IgD-negative memory B cell (primary cell): Measurements from ENCODE around the gene RASIP1. TPM values are rescaled to one million over a fixed set of nuclear protein-coding genes. Genes with fewer than 3 reads are reported as not detected.
"Not testable (repeated sequence)": the region's sequence is repeated elsewhere in the genome, so short reads cannot be mapped to it uniquely, and the experiment has no call there.

ENCODE experiments used
- H3K27ac Mint-ChIP-seq, 3 donors: one replicate each; pipeline ENCODE4 v1.8.0; 2020 to 2022; ENCODE audit warnings: mild to moderate bottlenecking in 3 of 3, mixed read lengths in 3 of 3, moderate library complexity in 1 of 3
- H3K27me3 Mint-ChIP-seq: one replicate; pipeline ENCODE4 v1.8.0; 2021; ENCODE audit warnings: mixed read lengths
- H3K36me3 Mint-ChIP-seq: one replicate; pipeline ENCODE4 v1.8.0; 2020; ENCODE audit warnings: mild to moderate bottlenecking, mixed read lengths
- H3K4me1 Mint-ChIP-seq, 3 donors: one replicate each; pipeline ENCODE4 v1.8.0; 2020 to 2022; ENCODE audit warnings: mixed read lengths in 3 of 3, mild to moderate bottlenecking in 1 of 3
- H3K4me3 Mint-ChIP-seq, 4 donors: one replicate each; pipeline ENCODE4 v1.8.0; 2020 to 2022; ENCODE audit warnings: mild to moderate bottlenecking in 4 of 4, mixed read lengths in 4 of 4, moderate library complexity in 3 of 4
- H3K9me3 Mint-ChIP-seq, 3 donors: one replicate each; pipeline ENCODE4 v1.8.0; 2020 to 2021; ENCODE audit warnings: mixed read lengths in 3 of 3, mild to moderate bottlenecking in 1 of 3
- polyA plus RNA-seq: library from polyadenylated mRNA; unstranded; fragments of 300-500 nt; fragmentation: Illumina TruSeq; gene quantifications from one replicate; pipeline ENCODE4 v1.2.3, GENCODE V29; 2021

Gene RASIP1, protein sequence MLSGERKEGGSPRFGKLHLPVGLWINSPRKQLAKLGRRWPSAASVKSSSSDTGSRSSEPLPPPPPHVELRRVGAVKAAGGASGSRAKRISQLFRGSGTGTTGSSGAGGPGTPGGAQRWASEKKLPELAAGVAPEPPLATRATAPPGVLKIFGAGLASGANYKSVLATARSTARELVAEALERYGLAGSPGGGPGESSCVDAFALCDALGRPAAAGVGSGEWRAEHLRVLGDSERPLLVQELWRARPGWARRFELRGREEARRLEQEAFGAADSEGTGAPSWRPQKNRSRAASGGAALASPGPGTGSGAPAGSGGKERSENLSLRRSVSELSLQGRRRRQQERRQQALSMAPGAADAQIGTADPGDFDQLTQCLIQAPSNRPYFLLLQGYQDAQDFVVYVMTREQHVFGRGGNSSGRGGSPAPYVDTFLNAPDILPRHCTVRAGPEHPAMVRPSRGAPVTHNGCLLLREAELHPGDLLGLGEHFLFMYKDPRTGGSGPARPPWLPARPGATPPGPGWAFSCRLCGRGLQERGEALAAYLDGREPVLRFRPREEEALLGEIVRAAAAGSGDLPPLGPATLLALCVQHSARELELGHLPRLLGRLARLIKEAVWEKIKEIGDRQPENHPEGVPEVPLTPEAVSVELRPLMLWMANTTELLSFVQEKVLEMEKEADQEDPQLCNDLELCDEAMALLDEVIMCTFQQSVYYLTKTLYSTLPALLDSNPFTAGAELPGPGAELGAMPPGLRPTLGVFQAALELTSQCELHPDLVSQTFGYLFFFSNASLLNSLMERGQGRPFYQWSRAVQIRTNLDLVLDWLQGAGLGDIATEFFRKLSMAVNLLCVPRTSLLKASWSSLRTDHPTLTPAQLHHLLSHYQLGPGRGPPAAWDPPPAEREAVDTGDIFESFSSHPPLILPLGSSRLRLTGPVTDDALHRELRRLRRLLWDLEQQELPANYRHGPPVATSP
- 0.26 TPM for polyA plus RNA-seq

DNA sequence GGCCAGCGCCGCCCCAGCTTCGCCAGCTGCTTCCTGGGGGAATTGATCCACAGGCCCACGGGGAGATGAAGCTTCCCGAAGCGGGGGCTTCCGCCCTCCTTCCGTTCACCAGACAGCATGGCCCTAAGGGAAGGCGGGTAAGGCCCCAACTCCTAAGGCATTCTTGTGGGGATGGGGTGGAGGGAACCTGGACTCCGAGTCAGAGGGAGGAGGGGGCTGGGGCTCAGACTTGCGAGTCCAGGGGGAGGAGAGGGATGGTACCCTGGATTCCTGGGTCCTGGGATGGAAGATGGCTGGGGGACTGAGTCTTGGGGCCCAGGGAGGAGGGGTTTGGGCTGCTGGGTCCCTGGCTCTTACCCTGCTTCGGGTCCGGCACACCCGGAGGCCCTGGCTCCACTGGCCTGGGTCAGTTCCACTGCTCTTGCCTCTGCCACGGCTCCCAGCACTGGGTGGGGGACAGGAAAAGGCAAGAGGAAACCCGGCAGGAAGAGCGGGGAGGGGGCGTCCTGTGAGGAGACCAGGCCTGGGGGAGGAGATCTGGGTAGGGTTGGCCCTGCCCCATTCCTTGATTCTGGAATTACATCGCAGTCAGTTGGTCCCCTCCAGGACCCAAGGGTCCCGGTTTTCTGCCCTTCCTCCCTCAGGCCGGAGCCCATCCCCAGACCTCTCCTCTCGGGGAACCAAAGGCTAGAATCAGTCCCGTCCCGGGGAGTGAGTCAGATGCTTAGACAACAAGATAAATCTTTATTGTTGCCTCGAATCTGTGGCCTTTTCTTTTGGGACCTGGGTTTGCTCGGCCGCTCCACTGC is at the start of gene RASIP1:
Gene RASIP1 (minus strand): TSS at position 447 of the 809 bp plus-strand sequence. CDS start 328 bp downstream, at position 119.
- Mint-ChIP-seq H3K36me3 (no peaks in the 10 kb centered on the region), H3K27me3 (peaks cover 10% of the 10 kb centered on the region), H3K9me3 (peaks cover 0 to 4% (median 0%) of the 10 kb centered on the region in 3 donors), H3K27ac (peak within 1 kb of the TSS in 1 of 3 donors; percentile 65), H3K4me1 (peaks cover 0 to 15% (median 5%) of the 10 kb centered on the region in 3 donors), H3K4me3 (peak within 1 kb of the TSS in 1 of 4 donors; percentile 75)

DNA sequence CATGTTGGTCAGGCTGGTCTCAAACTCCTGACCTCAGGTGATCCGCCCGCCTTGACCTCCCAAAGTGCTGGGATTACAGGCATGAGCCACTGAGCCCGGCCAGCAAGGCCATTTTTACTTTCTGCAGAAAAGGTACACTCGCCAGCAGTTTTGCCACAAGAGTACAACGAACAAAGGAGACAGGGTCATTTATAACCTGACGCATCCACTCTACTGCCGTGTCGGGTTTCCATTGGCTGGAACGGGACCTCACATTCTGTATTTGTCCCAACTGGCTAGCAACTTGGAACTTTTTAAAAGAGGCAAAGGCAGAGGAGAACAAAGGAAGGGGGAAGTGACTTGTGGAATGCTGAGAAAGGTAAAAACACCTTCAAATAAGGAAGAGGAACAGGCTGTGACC is 46.9 kb upstream of the RASIP1 start:
- not testable (repeated sequence) for H3K27me3 Mint-ChIP-seq, H3K36me3 Mint-ChIP-seq, H3K27ac Mint-ChIP-seq, H3K4me1 Mint-ChIP-seq, H3K9me3 Mint-ChIP-seq, H3K4me3 Mint-ChIP-seq

DNA sequence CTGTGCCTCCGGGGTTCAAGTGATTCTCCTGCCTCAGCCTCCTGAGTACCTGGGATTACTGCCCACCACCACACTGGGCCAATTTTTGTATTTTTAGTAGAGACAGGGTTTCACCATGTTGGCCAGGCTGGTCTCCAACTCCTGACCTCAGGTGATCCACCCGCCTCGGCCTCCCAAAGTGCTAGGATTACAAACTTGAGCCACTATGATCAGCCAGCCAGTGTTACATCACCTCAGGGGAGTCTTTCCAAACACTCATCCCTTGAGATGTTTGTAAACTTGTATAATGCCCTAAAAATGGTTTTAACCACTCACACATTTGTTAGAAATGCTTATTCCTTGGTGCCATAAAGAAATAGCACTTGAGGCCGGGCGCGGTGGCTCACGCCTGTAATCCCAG is 46.0 kb upstream of the RASIP1 start:
- not testable (repeated sequence) for H3K4me3 Mint-ChIP-seq, H3K27me3 Mint-ChIP-seq, H3K36me3 Mint-ChIP-seq, H3K4me1 Mint-ChIP-seq, H3K27ac Mint-ChIP-seq, H3K9me3 Mint-ChIP-seq

DNA sequence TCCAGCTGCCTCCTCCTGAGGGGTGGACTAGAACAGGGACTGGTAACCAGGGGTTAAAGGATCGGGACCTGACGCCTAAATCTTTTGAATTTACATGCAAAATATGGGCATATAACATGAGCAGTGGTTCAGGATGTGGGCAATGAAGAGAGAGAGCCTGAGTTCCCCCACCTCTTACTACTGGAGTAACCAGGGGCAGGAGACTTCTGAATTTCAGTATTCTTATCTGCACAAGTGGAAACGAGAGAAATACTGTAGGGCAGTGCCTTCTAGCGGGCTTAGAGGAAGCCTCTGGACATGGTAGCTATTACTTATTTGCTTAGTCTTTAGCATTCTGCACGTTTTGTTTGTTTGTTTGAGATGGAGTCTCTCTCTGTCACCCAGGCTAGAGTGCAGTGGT is 44.1 kb upstream of the RASIP1 start:
- no peaks in the 10 kb centered on the region for H3K9me3 Mint-ChIP-seq
- peaks cover 9 to 15% (median 14%) of the 10 kb centered on the region in 3 donors for H3K4me1 Mint-ChIP-seq
- peaks cover 2% of the 10 kb centered on the region for H3K27me3 Mint-ChIP-seq
- H3K4me3 Mint-ChIP-seq = no peak overlapping the region
- H3K36me3 Mint-ChIP-seq = peaks cover 2% of the 10 kb centered on the region
- no peak overlapping the region for H3K27ac Mint-ChIP-seq

DNA sequence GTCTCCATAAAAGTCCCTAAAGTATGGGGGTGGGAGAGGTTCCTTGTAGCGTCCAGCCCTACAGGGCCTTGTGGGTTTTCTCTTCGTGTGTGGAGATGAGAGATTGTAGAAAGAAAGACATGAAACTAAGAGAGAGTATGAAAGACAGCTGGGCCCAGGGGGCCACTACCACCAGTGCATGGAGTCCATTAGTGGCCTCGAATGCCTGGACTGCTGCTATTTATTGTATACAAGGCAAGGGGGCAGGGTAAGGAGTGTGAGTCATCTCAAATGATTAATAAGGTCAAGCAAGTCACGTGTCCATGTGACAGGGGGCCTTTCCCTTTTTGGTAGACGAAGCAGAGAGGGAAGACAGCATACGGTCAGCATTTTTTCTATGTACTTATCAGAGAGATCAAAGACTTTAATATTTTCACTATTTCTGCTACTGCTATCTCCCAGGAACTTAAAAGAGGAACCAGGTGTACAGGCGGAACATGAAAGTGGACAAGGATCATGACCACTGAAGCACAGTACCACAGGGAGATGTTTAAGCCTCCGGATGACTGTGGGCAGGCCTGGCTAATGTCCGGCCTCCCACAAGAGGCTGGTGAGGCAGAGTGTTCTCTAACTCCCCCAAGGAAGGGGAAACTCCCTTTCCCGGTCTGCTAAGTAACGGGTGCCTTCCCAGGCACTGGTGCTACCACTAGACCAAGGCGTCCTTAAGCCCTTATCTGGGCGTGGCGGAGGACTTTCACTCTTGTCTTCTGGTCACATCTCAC is 40.4 kb upstream of the RASIP1 start:
- Mint-ChIP-seq H3K9me3 (no peaks in the 10 kb centered on the region), H3K27me3 (peaks cover 2% of the 10 kb centered on the region), H3K27ac (peak overlapping the region in 1 of 3 donors; percentile 7), H3K4me3 (no peak overlapping the region), H3K36me3 (peaks cover 2% of the 10 kb centered on the region), H3K4me1 (peaks cover 9 to 13% (median 11%) of the 10 kb centered on the region in 3 donors)

DNA sequence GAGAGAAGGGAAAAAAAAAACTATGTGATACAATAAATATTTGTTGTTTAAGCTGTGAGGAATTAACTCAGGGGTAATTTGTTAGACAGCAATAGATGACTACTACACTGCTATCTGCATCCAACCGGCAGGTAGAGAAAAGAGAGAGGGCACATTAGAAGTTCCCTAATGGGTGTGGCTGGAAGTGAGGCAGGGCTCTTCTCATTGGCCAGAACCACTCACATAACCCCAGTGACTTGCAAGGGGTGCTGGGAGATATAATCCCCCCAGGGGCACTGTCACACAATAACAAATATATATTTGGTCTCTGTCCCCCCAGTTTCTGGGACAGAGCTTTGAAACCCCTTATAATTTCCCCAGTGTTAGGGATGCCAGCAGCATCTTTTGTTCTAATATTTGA is 39.2 kb upstream of the RASIP1 start:
- no peaks in the 10 kb centered on the region for H3K9me3 Mint-ChIP-seq
- peaks cover 2% of the 10 kb centered on the region for H3K27me3 Mint-ChIP-seq
- no peak overlapping the region for H3K4me3 Mint-ChIP-seq
- H3K27ac Mint-ChIP-seq = no peak overlapping the region
- peaks cover 9 to 13% (median 11%) of the 10 kb centered on the region in 3 donors for H3K4me1 Mint-ChIP-seq
- H3K36me3 Mint-ChIP-seq = peaks cover 2% of the 10 kb centered on the region

DNA sequence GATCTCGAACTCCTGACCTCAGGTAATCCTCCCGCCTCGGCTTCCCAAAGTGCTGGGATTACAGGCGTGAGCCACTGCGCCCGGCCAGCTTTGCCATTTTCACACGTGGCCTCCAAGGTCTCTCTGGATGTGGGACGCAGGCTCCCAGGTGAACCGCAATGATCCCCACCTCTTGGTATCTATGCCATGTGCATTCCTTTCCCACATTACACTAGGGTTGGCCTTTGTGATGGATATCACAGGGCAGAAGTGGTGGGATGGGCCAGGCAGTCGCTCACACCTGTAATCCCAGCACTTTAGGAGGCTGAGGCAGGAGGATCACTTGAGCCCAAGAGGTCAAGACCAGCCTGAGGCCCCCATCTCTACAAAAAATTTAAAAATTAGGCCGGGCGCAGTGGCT is 37.3 kb upstream of the RASIP1 start:
- no peaks in the 10 kb centered on the region for H3K9me3 Mint-ChIP-seq
- no peak overlapping the region for H3K27ac Mint-ChIP-seq
- H3K4me3 Mint-ChIP-seq = no peak overlapping the region
- peaks cover 2% of the 10 kb centered on the region for H3K36me3 Mint-ChIP-seq
- H3K4me1 Mint-ChIP-seq = peaks cover 9 to 13% (median 11%) of the 10 kb centered on the region in 3 donors
- H3K27me3 Mint-ChIP-seq = peaks cover under 1% of the 10 kb centered on the region

DNA sequence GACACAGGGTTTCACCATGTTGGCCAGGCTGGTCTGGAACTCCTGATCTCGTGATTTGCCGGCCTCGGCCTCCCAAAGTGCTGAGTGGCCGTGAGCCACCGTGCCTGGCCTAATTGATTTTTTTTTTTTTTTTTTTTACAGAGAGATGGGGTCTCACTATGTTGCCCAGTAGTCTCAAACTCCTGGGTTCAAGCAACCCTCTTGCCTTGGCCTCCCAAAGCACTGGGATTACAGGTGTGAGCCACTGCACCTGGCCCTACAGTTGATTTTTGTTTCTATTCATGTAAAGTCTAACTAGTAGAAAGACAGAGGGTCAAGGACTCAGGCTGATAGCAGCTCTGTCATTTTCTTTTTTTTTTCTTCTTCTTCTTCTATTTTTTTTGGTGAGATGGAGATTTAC is 36.7 kb upstream of the RASIP1 start:
- H3K36me3 Mint-ChIP-seq = no peaks in the 10 kb centered on the region
- H3K4me3 Mint-ChIP-seq = no peak overlapping the region
- no peak overlapping the region for H3K27ac Mint-ChIP-seq

DNA sequence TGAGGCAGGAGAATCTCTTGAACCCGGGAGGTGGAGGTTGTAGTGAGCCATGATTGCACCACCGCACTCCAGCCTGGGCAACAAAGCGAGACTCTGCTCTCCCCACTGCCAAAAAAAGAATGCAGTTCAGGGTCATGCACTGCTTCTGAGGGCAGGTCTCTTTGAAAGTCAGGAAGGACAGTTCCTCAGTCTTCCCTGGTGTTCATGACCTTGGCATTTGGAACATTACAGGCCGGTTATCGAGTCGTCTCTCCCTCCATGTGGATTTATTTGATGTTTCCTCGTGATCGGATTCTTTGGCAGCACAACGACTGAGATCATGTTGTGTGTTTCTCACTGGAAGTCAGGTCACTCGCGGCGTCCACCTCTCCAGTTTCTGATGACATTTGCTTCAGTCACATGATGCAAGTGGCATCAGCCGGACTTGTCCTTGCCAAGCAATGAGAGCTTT is 32.1 kb upstream of the RASIP1 start:
- H3K4me1 Mint-ChIP-seq = no peaks in the 10 kb centered on the region

More for the DNA sequence above, 36.7 kb upstream of the RASIP1 start:
- H3K9me3 Mint-ChIP-seq = no peaks in the 10 kb centered on the region
- H3K4me1 Mint-ChIP-seq = peaks cover 5 to 9% (median 8%) of the 10 kb centered on the region in 3 donors
- H3K27me3 Mint-ChIP-seq = peaks cover 1% of the 10 kb centered on the region

DNA sequence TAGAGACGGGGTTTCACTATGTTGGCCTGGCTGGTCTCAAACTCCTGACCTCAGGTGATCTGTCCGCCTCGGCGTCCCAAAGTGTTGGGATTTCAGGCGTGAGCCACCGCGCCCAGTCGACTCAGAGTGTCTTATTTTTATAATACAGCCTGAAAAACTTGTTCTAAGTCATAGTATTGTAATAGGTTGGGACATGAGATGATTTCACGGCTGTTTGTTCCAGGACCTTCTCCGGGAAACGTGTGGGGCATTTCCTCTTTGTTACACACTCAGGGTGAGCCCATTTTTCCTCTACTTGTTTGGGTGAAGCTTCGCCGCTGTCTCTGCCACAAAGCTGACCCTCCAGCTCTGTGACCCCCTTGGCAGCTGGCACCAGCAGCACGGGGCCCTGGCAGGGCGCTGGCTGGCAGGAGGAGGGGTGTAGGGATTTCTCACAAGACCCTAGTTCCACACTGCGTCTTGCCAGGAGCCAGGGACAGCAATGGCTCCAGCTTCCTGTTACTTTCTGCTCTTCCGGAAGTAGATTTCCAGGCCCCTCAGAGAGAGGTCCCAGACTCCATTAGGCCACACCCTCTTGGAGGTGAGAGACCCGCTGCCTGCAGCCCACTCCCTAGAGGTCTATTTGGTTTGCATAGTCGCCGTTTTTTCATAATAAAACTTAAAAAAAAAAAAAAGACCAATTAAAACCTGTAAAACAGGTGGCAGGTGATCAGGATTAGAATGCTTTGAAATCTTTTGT is 30.5 kb upstream of the RASIP1 start:
- no peaks in the 10 kb centered on the region for H3K4me1 Mint-ChIP-seq
- peaks cover 8% of the 10 kb centered on the region for H3K27me3 Mint-ChIP-seq
- no peaks in the 10 kb centered on the region for H3K9me3 Mint-ChIP-seq
- no peak overlapping the region for H3K4me3 Mint-ChIP-seq
- no peak overlapping the region for H3K27ac Mint-ChIP-seq
- H3K36me3 Mint-ChIP-seq = no peaks in the 10 kb centered on the region

More for the DNA sequence above, 32.1 kb upstream of the RASIP1 start:
- no peaks in the 10 kb centered on the region for H3K9me3 Mint-ChIP-seq
- H3K4me3 Mint-ChIP-seq = no peak overlapping the region
- H3K36me3 Mint-ChIP-seq = no peaks in the 10 kb centered on the region
- H3K27me3 Mint-ChIP-seq = peaks cover 8% of the 10 kb centered on the region
- no peak overlapping the region for H3K27ac Mint-ChIP-seq

DNA sequence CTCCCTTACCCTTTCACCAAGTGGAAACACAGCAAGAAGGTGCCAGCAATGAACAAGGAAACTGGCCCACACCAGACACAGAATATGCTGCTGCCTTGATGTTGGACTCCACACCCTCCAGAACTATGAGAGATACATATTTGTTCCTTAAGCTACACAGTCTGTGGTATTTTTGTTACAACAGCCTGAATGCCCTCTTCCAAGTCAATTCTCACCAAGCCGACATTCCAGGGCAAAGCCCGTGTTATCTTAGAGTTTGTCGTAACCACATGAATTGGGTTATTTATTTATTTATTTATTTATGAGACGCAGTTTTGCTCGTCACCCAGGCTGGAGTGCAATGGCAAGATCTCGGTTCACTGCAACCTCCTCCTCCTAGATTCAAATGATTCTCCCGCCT is 29.9 kb upstream of the RASIP1 start:
- peaks cover 10% of the 10 kb centered on the region for H3K27me3 Mint-ChIP-seq
- H3K9me3 Mint-ChIP-seq = no peaks in the 10 kb centered on the region
- H3K27ac Mint-ChIP-seq = no peak overlapping the region
- no peaks in the 10 kb centered on the region for H3K4me1 Mint-ChIP-seq
- no peak overlapping the region for H3K4me3 Mint-ChIP-seq
- H3K36me3 Mint-ChIP-seq = no peaks in the 10 kb centered on the region

DNA sequence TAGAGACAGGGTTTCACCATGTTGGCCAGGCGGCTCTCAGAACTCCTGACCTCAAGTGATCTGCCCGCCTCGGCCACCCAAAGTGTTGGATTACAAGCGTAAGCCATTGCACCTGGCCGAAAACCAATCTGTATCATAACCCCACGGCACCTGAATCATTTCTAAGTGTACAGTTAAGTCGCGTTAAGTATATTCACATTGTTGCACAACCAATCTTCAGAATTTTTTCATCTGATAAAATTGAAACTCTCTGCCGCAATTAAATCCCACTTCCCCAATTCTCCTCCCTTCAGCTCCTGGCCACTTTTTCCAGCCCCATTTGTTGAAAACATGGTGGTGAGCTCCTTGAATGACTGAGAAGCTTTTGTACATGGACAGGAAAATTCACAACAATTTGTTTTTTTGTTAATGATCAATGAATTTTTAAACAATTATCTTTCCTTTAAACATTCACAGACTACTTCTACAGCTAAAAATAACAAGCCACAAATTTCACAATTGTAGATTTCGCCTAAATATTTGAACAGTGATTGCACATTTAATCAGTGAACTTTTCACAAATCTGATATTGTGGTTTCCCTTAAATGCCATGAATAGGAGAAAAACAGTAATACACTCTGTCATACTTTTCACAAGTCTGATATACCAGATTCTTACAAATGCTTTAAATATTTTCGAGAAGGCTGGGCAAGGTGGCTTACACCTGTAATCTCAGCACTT is 28.7 kb upstream of the RASIP1 start:
- H3K27me3 Mint-ChIP-seq = peaks cover 10% of the 10 kb centered on the region
- no peak overlapping the region for H3K27ac Mint-ChIP-seq
- H3K4me1 Mint-ChIP-seq = no peaks in the 10 kb centered on the region
- no peaks in the 10 kb centered on the region for H3K36me3 Mint-ChIP-seq
- no peaks in the 10 kb centered on the region for H3K9me3 Mint-ChIP-seq
- no peak overlapping the region for H3K4me3 Mint-ChIP-seq

DNA sequence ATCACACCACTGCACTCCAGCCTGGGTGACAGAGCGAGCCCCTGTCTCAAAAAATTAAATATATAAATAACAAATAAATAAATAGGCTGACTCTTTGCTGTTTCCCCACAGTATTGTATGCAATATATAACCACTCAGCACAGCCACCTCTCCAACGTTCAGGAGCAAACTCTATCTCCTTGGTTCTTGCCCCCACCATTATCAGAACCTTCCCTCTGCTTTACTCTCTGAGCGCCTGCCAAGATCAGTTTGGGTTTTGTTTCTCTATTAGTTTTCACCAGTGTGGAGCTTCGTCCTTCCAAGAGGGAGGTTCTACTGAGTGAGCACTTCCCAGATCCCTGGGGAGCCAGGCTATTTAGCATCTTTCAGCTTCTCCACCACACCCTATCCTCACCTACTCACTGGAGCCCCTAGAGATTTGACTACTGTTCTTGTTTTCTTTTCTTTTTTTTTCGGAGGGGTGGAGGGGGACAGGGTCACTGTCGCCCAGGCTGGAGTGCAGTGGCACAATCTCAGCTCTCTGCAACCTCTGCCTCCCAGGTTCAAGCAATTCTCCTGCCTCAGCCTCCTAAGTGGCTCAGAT is 27.9 kb upstream of the RASIP1 start:
- H3K27ac Mint-ChIP-seq = not testable (repeated sequence)

More for the DNA sequence above, 27.9 kb upstream of the RASIP1 start:
- not testable (repeated sequence) for H3K4me3 Mint-ChIP-seq, H3K4me1 Mint-ChIP-seq, H3K9me3 Mint-ChIP-seq, H3K36me3 Mint-ChIP-seq
- peaks cover 10% of the 10 kb centered on the region for H3K27me3 Mint-ChIP-seq
